COLO829 (cell line): ENCODE data around the gene PTPRG.
"Not testable (repeated sequence)": the region's sequence is repeated elsewhere in the genome, so short reads cannot be mapped to it uniquely, and the experiment has no call there.

Experiments
- DNase-seq: peaks from one replicate; pipeline ENCODE4 v3.0.0; 2012; ENCODE audit warnings: low spot score

Gene PTPRG

GRCh38 chr3:61686228-61686648 is 124.9 kb downstream of the PTPRG start:
- DNase-seq: no peak

GRCh38 chr3:61687206-61687605 is 125.8 kb downstream of the PTPRG start:
- DNase-seq: no peak

- DNase-seq: no peak
These were observed 126.4 kb downstream of the PTPRG start for GRCh38 chr3:61687663-61688306.

- no peak for DNase-seq
These were observed 127.1 kb downstream of the PTPRG start for GRCh38 chr3:61688307-61688984.

- DNase-seq: no peak
These were observed 128.6 kb downstream of the PTPRG start for GRCh38 chr3:61690016-61690415.

GRCh38 chr3:61691466-61691865 is 130.1 kb downstream of the PTPRG start:
- DNase-seq: no peak

- DNase-seq: no peak
These were observed 135.9 kb downstream of the PTPRG start for GRCh38 chr3:61697301-61697700.

GRCh38 chr3:61698278-61699072 is 137.1 kb downstream of the PTPRG start:
- not testable (repeated sequence) for DNase-seq

- no peak for DNase-seq
These were observed 138.3 kb downstream of the PTPRG start for GRCh38 chr3:61699622-61700021.

GRCh38 chr3:61701011-61701410 is 139.6 kb downstream of the PTPRG start:
- no peak for DNase-seq

- no peak for DNase-seq
These were observed 141.1 kb downstream of the PTPRG start for GRCh38 chr3:61702453-61702852.

GRCh38 chr3:61704807-61705206 is 143.4 kb downstream of the PTPRG start:
- DNase-seq: no peak

- no peak for DNase-seq
These were observed 146.1 kb downstream of the PTPRG start for GRCh38 chr3:61707492-61707891.

- not testable (repeated sequence) for DNase-seq
These were observed 149.5 kb downstream of the PTPRG start for GRCh38 chr3:61710920-61711319.

GRCh38 chr3:61714225-61714624 is 152.9 kb downstream of the PTPRG start:
- DNase-seq: no peak

GRCh38 chr3:61715886-61716527 is 154.6 kb downstream of the PTPRG start:
- DNase-seq: no peak

GRCh38 chr3:61716693-61717092 is 155.3 kb downstream of the PTPRG start:
- DNase-seq: not testable (repeated sequence)

- no peak for DNase-seq
These were observed 157.2 kb downstream of the PTPRG start for GRCh38 chr3:61718565-61718964.

GRCh38 chr3:61719278-61719977 is 158.1 kb downstream of the PTPRG start:
- DNase-seq: no peak

- DNase-seq: no peak
These were observed 161.7 kb downstream of the PTPRG start for GRCh38 chr3:61723038-61723437.

- DNase-seq: no peak
These were observed 162.8 kb downstream of the PTPRG start for GRCh38 chr3:61724183-61724582.

GRCh38 chr3:61724801-61725200 is 163.4 kb downstream of the PTPRG start:
- no peak for DNase-seq
